NCI-H2196 treated with DMSO at 0.1 percent for 48 hours (cell line): ENCODE measurements around the gene XPNPEP1.
"Not testable (repeated sequence)": the region's sequence is repeated elsewhere in the genome, so short reads cannot be mapped to it uniquely, and the experiment has no call there.

ENCODE experiments used
- DNase-seq: peaks from one replicate; lab custom pipeline; 2025; ENCODE audit not compliant: unreplicated experiment; lab: John Stamatoyannopoulos, UW

Gene XPNPEP1

GRCh38 chr10:109924967-109925620, 1.8 kb upstream of the XPNPEP1 start:
- no peak for DNase-seq

- no peak for DNase-seq
These were observed 776 bp upstream of the XPNPEP1 start for GRCh38 chr10:109924087-109924486.

GRCh38 chr10:109922358-109922975, 844 bp downstream of the XPNPEP1 start:
- no peak for DNase-seq

- no peak for DNase-seq
These were observed 3.3 kb downstream of the XPNPEP1 start for GRCh38 chr10:109920016-109920415.

- DNase-seq = no peak
These were observed 4.1 kb downstream of the XPNPEP1 start for GRCh38 chr10:109919220-109919619.

- not testable (repeated sequence) for DNase-seq
These were observed 4.6 kb downstream of the XPNPEP1 start for GRCh38 chr10:109918707-109919106.

GRCh38 chr10:109915566-109915965, 7.7 kb downstream of the XPNPEP1 start:
- DNase-seq = no peak

GRCh38 chr10:109914966-109915365, 8.3 kb downstream of the XPNPEP1 start:
- no peak for DNase-seq

GRCh38 chr10:109913306-109913892, 9.9 kb downstream of the XPNPEP1 start:
- no peak for DNase-seq

- DNase-seq = no peak
These were observed 10.7 kb downstream of the XPNPEP1 start for GRCh38 chr10:109912335-109913281.

GRCh38 chr10:109911903-109912302, 11.4 kb downstream of the XPNPEP1 start:
- no peak for DNase-seq

GRCh38 chr10:109906316-109906715, 17.0 kb downstream of the XPNPEP1 start:
- no peak for DNase-seq

GRCh38 chr10:109904397-109904796, 18.9 kb downstream of the XPNPEP1 start:
- DNase-seq = no peak

- DNase-seq = no peak
These were observed 20.0 kb downstream of the XPNPEP1 start for GRCh38 chr10:109902992-109903947.

- DNase-seq = no peak
These were observed 23.7 kb downstream of the XPNPEP1 start for GRCh38 chr10:109899356-109900331.

- DNase-seq = no peak
These were observed 24.5 kb downstream of the XPNPEP1 start for GRCh38 chr10:109898666-109899355.

- no peak for DNase-seq
These were observed 25.3 kb downstream of the XPNPEP1 start for GRCh38 chr10:109898007-109898406.

GRCh38 chr10:109895848-109896247, 27.5 kb downstream of the XPNPEP1 start:
- DNase-seq = no peak
